ENCODE results near the gene ADCY4. TPM values are rescaled to one million over a fixed set of nuclear protein-coding genes. Genes with fewer than 3 reads are reported as not detected.
A peak's percentile ranks its signal among the peaks of the same experiment; 100 is the strongest.

Gene ADCY4
- total and polyA plus RNA-seq, 2 of the 13 experiments (the other 11 are each of a cell fraction or from before 2014, with no cell fraction given): 0.03 TPM; not detected in 1

GRCh38 chr14:24331731-24332267, 3.1 kb downstream of the ADCY4 start:
- intact Hi-C loops (cut with micrococcal nuclease; ENCODE audit: unreplicated experiment) (loop anchor here (1.0 to 5.0 kb wide), 3 partner anchors 89 to 1564 kb away; partner anchors contain the start of genes OXA1L and TINF2), in situ Hi-C loops (cut with HindIII; ENCODE audit: extremely low pct_ligation_motif_present, low pct_unique_long_range_greater_than_20kb) (loop anchor here (5.0 kb wide), 1 partner anchor 101 kb away; no protein-coding TSS in a partner anchor)
- H3K4me3 ChIP-seq (replicated peaks in 1 of 3; ENCODE audit: insufficient read depth in 1 of 3, low read depth in 2 of 3, low read length in 3 of 3): peak overlapping the region in 1 of 3 experiments; percentile 70; a peak in 2 of 6 replicates
- ChIA-PET CTCF (ENCODE audit: low intra/inter-chr PET ratio, low total read pairs) (interaction anchor here (0.7 to 10.2 kb wide), 9 partner anchors 18 to 110 kb away, joined by 3 to 235 read pairs (median 6); partner anchors contain the start of genes CBLN3, CIDEB, DHRS1 and KHNYN), POLR2A (interaction anchor here (1.0 to 4.3 kb wide), 10 partner anchors 13 to 111 kb away, joined by 3 to 98 read pairs (median 12); partner anchors contain the start of genes CBLN3, CIDEB, DHRS1 and KHNYN)
- ATAC-seq: peak; percentile 14
- no peaks in the 10 kb centered on the region for H3K79me2 ChIP-seq (ENCODE audit: insufficient read depth, low read length)
- H2AFZ ChIP-seq (ENCODE audit: low read length): no peak overlapping the region
- peaks cover 29 to 84% of the 10 kb centered on the region in 2 experiments for H3K27me3 ChIP-seq (ENCODE audit: control insufficient read depth in 1 of 2, insufficient read depth in 2 of 2, low read length in 2 of 2)
- H3K27ac ChIP-seq (ENCODE audit: extremely low read length, insufficient read depth, low read length): no peak overlapping the region
- BruUV-seq (replicated peaks): no TSS peak
- H3K4me1 ChIP-seq (ENCODE audit: insufficient read depth, low read length): peaks cover 30% of the 10 kb centered on the region
- 47% methylated on average over 26 of the region's 26 CpGs for WGBS (ENCODE audit: low lambda C conversion rate)
- no peaks in the 10 kb centered on the region for H4K20me1 ChIP-seq (ENCODE audit: insufficient read depth, low read length)
- no peaks in the 10 kb centered on the region for H3K9me3 ChIP-seq (ENCODE audit: low read length)
- H3K4me2 ChIP-seq (ENCODE audit: low read depth, low read length): peak overlapping the region; percentile 92
- DNase-seq (ENCODE audit: low spot score): no peak
- no peak for FAIRE-seq
- H3K9ac ChIP-seq (ENCODE audit: insufficient read depth, low read depth, low read length): no peak overlapping the region
- H3K36me3 ChIP-seq (replicated peaks in 1 of 2; ENCODE audit: control insufficient read depth in 1 of 2, insufficient read depth in 2 of 2, low read length in 2 of 2): no peaks in the 10 kb centered on the region
- TF ChIP-seq ZNF275 (CRISPR knock-in tag; IDR thresholded peaks at IDR 0.05; ENCODE audit: borderline replicate concordance) (0 out of 2 replicates have a peak, but pooled peaks have one; percentile 61), CERS6 (CRISPR knock-in tag; IDR thresholded peaks at IDR 0.05) (peak; percentile 59; the same call in 1 of the 2 replicates), ZNF597 (CRISPR knock-in tag; IDR thresholded peaks at IDR 0.05) (no peak), FOXP4 (CRISPR knock-in tag; IDR thresholded peaks at IDR 0.05) (0 out of 2 replicates have a peak, but pooled peaks have one; percentile 12), ZNF550 (CRISPR knock-in tag; IDR thresholded peaks at IDR 0.05; ENCODE audit: borderline replicate concordance) (peak; percentile 87), ZNF142 (CRISPR knock-in tag; IDR thresholded peaks at IDR 0.05) (peak; percentile 61; the same call in 1 of the 2 replicates), ZNF546 (CRISPR knock-in tag; conservative IDR thresholded peaks at IDR 0.05) (no peak)

Data from HepG2 (cell line).